ELF-1 (cell line): ENCODE results near the gene NRAS.

Experiments
- DNase-seq: peaks from one replicate; pipeline ENCODE4 v3.0.0-alpha.2; 2016; ENCODE audit warnings: low read depth, low spot score

The NRAS gene

GRCh38 chr1:114728553-114728952 is 12.0 kb upstream of the NRAS start:
- no peak for DNase-seq

GRCh38 chr1:114725230-114725629 is 8.7 kb upstream of the NRAS start:
- no peak for DNase-seq

GRCh38 chr1:114723915-114724314 is 7.3 kb upstream of the NRAS start:
- DNase-seq, result no peak

GRCh38 chr1:114723457-114723856 is 6.9 kb upstream of the NRAS start:
- DNase-seq, result no peak

- DNase-seq, result no peak
These were observed 3.9 kb upstream of the NRAS start for GRCh38 chr1:114720492-114720891.

GRCh38 chr1:114719424-114719787 is 2.8 kb upstream of the NRAS start:
- no peak for DNase-seq

GRCh38 chr1:114718661-114719423 is 2.3 kb upstream of the NRAS start:
- DNase-seq, result no peak

- no peak for DNase-seq
These were observed 643 bp downstream of the NRAS start for GRCh38 chr1:114715952-114716303.

GRCh38 chr1:114712977-114713376 is 3.6 kb downstream of the NRAS start:
- no peak for DNase-seq

- no peak for DNase-seq
These were observed 6.2 kb downstream of the NRAS start for GRCh38 chr1:114710360-114710759.

GRCh38 chr1:114707604-114708003 is 9.0 kb downstream of the NRAS start:
- no peak for DNase-seq

- no peak for DNase-seq
These were observed 13.3 kb downstream of the NRAS start for GRCh38 chr1:114703242-114703641.

- DNase-seq, result no peak
These were observed 13.8 kb downstream of the NRAS start for GRCh38 chr1:114702737-114703136.

- DNase-seq, result no peak
These were observed 14.6 kb downstream of the NRAS start for GRCh38 chr1:114701931-114702330.

GRCh38 chr1:114700036-114700600 is 16.5 kb downstream of the NRAS start:
- no peak for DNase-seq

- no peak for DNase-seq
These were observed 19.8 kb downstream of the NRAS start for GRCh38 chr1:114696810-114697209.

GRCh38 chr1:114695430-114696058 is 21.0 kb downstream of the NRAS start, which contains the start of gene AMPD1:
AMPD1 (minus strand) TSS chr1:114695546; CDS start chr1:114695471, 75 bp downstream.
- no peak for DNase-seq

GRCh38 chr1:114694540-114695310 is 21.8 kb downstream of the NRAS start:
- DNase-seq, result no peak

GRCh38 chr1:114692947-114693346 is 23.6 kb downstream of the NRAS start:
- DNase-seq, result no peak

GRCh38 chr1:114691061-114691460 is 25.5 kb downstream of the NRAS start:
- no peak for DNase-seq

- DNase-seq, result no peak
These were observed 26.4 kb downstream of the NRAS start for GRCh38 chr1:114690148-114690547.

- no peak for DNase-seq
These were observed 28.0 kb downstream of the NRAS start for GRCh38 chr1:114688526-114688925.
